Neural progenitor cell (in vitro differentiated cells): ENCODE data around the gene MGAT4B.

ENCODE experiments used
- EZH2 ChIP-seq: fragments of 200-600 bp; sonication (generic); IDR thresholded peaks from 2 replicates; pipeline ENCODE4 v1.6.1; 2017; ENCODE audit warnings: antibody characterized with exemption, mild to moderate bottlenecking, moderate library complexity
- EZH2phosphoT487 ChIP-seq: fragments of 200-600 bp; sonication (generic); IDR thresholded peaks from 2 replicates; pipeline ENCODE4 v1.6.1; 2017; ENCODE audit warnings: antibody characterized with exemption
- TF ChIP-seq, protein P1 (sequence below): fragments of 200-600 bp; sonication (generic); IDR thresholded peaks from 2 replicates; pipeline ENCODE4 v1.5.1; 2017; ENCODE audit warnings: antibody characterized with exemption, mild to moderate bottlenecking

DNA sequence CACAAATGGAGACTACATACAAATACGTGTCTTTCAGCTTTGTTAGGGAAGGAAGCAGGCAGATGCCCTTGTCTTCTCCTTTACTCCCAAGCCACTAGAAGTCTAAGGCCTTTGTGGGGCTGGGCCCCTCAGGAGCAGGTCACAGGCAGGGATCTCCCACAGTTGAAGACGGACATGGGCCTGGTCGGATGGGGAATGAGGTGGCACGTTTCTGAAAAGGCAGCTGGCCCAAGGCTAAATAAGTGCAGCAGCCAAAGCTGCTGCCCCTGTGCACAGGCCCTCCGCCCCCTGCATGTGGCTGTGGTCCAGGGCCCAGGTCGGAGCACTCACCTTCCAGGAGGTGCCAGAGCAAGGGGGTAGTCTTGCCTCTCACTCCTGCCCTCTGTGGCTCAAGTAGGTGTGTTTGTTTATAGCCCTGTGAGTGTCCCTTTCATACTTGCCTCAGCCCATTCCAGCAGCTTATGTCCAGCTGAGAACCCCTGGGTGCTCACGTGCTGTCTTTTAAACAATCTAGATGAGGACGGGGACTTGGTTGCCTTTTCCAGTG, 15.9 kb upstream of the MGAT4B start:
- TF ChIP-seq, protein P1, sequence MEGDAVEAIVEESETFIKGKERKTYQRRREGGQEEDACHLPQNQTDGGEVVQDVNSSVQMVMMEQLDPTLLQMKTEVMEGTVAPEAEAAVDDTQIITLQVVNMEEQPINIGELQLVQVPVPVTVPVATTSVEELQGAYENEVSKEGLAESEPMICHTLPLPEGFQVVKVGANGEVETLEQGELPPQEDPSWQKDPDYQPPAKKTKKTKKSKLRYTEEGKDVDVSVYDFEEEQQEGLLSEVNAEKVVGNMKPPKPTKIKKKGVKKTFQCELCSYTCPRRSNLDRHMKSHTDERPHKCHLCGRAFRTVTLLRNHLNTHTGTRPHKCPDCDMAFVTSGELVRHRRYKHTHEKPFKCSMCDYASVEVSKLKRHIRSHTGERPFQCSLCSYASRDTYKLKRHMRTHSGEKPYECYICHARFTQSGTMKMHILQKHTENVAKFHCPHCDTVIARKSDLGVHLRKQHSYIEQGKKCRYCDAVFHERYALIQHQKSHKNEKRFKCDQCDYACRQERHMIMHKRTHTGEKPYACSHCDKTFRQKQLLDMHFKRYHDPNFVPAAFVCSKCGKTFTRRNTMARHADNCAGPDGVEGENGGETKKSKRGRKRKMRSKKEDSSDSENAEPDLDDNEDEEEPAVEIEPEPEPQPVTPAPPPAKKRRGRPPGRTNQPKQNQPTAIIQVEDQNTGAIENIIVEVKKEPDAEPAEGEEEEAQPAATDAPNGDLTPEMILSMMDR = no peak
- no peak for TF ChIP-seq EZH2phosphoT487
- TF ChIP-seq EZH2 = no peak
